Stimulated activated naive CD8-positive, alpha-beta T cell treated with anti-CD3 and anti-CD28 coated beads, Interleukin-15, amount 100 ng/mL, for 72 hours (primary cell): ENCODE measurements around the gene CCL4.
A peak's percentile ranks its signal among the peaks of the same experiment; 100 is the strongest.
"Not testable (repeated sequence)": the region's sequence is repeated elsewhere in the genome, so short reads cannot be mapped to it uniquely, and the experiment has no call there.

Experiments used
- ATAC-seq: fragments of 150-1000 bp; cut with Tn5 transposase; 2 replicates; pipeline ENCODE4 v1.10.0; 2021; ENCODE audit warnings: mild to moderate bottlenecking, moderate library complexity
- DNase-seq, 2 donors: peaks; one replicate each; pipeline ENCODE4 v3.0.0; 2021 to 2022
- H3K27ac Mint-ChIP-seq, 2 donors: one replicate each; pipeline ENCODE4 v1.8.0; 2022; ENCODE audit warnings: mild to moderate bottlenecking in 2 of 2, mixed read lengths in 2 of 2, moderate library complexity in 2 of 2
- H3K27me3 Mint-ChIP-seq: one replicate; pipeline ENCODE4 v1.8.0; 2022; ENCODE audit warnings: mixed read lengths
- H3K4me1 Mint-ChIP-seq: one replicate; pipeline ENCODE4 v1.8.0; 2022; ENCODE audit warnings: mild to moderate bottlenecking, mixed read lengths
- H3K4me3 Mint-ChIP-seq, 2 donors: one replicate each; pipeline ENCODE4 v1.8.0; 2022; ENCODE audit warnings: mild to moderate bottlenecking in 2 of 2, mixed read lengths in 2 of 2, moderate library complexity in 1 of 2
- H3K9me3 Mint-ChIP-seq, 2 donors: one replicate each; pipeline ENCODE4 v1.8.0; 2022; ENCODE audit warnings: mixed read lengths in 2 of 2

CCL4 gene

GRCh38 chr17:36081681-36082471, 21.8 kb upstream of the CCL4 start:
- DNase-seq, result peak in 1 of 2 donors; percentile 32
- Mint-ChIP-seq H3K27me3 (peaks cover 14% of the 10 kb centered on the region), H3K4me3 (peak overlapping the region; percentile 61 to 85), H3K27ac (peak overlapping the region; percentile 89 to 96), H3K4me1 (peaks cover 51% of the 10 kb centered on the region)
- ATAC-seq, result peak; percentile 37
- not testable (repeated sequence) for H3K9me3 Mint-ChIP-seq

GRCh38 chr17:36082482-36083120, 21.0 kb upstream of the CCL4 start:
- peak overlapping the region; percentile 89 to 96 for H3K27ac Mint-ChIP-seq
- H3K27me3 Mint-ChIP-seq, H3K9me3 Mint-ChIP-seq: not testable (repeated sequence)
- H3K4me1 Mint-ChIP-seq, result peaks cover 51% of the 10 kb centered on the region
- DNase-seq (peak; percentile 59 to 82), ATAC-seq (peak; percentile 96)
- H3K4me3 Mint-ChIP-seq, result peak overlapping the region; percentile 61 to 85

- H3K4me3 Mint-ChIP-seq, H3K9me3 Mint-ChIP-seq, DNase-seq, ATAC-seq, H3K27me3 Mint-ChIP-seq: not testable (repeated sequence)
- peaks cover 60% of the 10 kb centered on the region for H3K4me1 Mint-ChIP-seq
- H3K27ac Mint-ChIP-seq, result peak overlapping the region in 1 of 2 donors; percentile 55
These were observed 19.9 kb upstream of the CCL4 start for GRCh38 chr17:36083691-36084090.

GRCh38 chr17:36085765-36086164, 17.9 kb upstream of the CCL4 start:
- H3K27ac Mint-ChIP-seq, result peak overlapping the region in 1 of 2 donors; percentile 39
- H3K9me3 Mint-ChIP-seq, result no peaks in the 10 kb centered on the region
- no peaks in the 10 kb centered on the region for H3K27me3 Mint-ChIP-seq
- no peak for DNase-seq
- peaks cover 80% of the 10 kb centered on the region for H3K4me1 Mint-ChIP-seq
- H3K4me3 Mint-ChIP-seq, result no peak overlapping the region
- ATAC-seq, result no peak

- no peaks in the 10 kb centered on the region for H3K9me3 Mint-ChIP-seq
- no peak for ATAC-seq
- no peaks in the 10 kb centered on the region for H3K27me3 Mint-ChIP-seq
- no peak overlapping the region for H3K27ac Mint-ChIP-seq
- peaks cover 80% of the 10 kb centered on the region for H3K4me1 Mint-ChIP-seq
- DNase-seq, result no peak
- no peak overlapping the region for H3K4me3 Mint-ChIP-seq
These were observed 16.8 kb upstream of the CCL4 start for GRCh38 chr17:36086791-36087190.

- H3K27me3 Mint-ChIP-seq, DNase-seq, H3K27ac Mint-ChIP-seq, H3K9me3 Mint-ChIP-seq, H3K4me3 Mint-ChIP-seq, ATAC-seq: not testable (repeated sequence)
- peaks cover 80% of the 10 kb centered on the region for H3K4me1 Mint-ChIP-seq
These were observed 16.2 kb upstream of the CCL4 start for GRCh38 chr17:36087471-36087870.

GRCh38 chr17:36087897-36088572, 15.6 kb upstream of the CCL4 start:
- H3K27me3 Mint-ChIP-seq, H3K27ac Mint-ChIP-seq, DNase-seq, H3K4me3 Mint-ChIP-seq, H3K9me3 Mint-ChIP-seq, ATAC-seq: not testable (repeated sequence)
- H3K4me1 Mint-ChIP-seq, result peaks cover 78% of the 10 kb centered on the region

GRCh38 chr17:36088670-36089338, 14.8 kb upstream of the CCL4 start:
- DNase-seq (no peak), ATAC-seq (no peak)
- Mint-ChIP-seq H3K4me1 (peaks cover 77% of the 10 kb centered on the region), H3K4me3 (peak overlapping the region in 1 of 2 donors; percentile 85), H3K27me3 (peaks cover under 1% of the 10 kb centered on the region), H3K9me3 (no peaks in the 10 kb centered on the region), H3K27ac (peak overlapping the region in 1 of 2 donors; percentile 56)

GRCh38 chr17:36089339-36089865, 14.2 kb upstream of the CCL4 start:
- peaks cover 77% of the 10 kb centered on the region for H3K4me1 Mint-ChIP-seq

GRCh38 chr17:36089888-36090836, 13.5 kb upstream of the CCL4 start, which contains the start of gene CCL3:
Gene CCL3, minus strand, starts transcription at chr17:36090143. Its CDS starts 85 bp downstream, at chr17:36090058.
- DNase-seq, result peak; percentile 56 to 71

More at GRCh38 chr17:36089339-36089865, 14.2 kb upstream of the CCL4 start:
- H3K27me3 Mint-ChIP-seq, result peaks cover 6% of the 10 kb centered on the region
- DNase-seq (no peak), ATAC-seq (no peak)
- peak overlapping the region in 1 of 2 donors; percentile 97 for H3K27ac Mint-ChIP-seq
- H3K9me3 Mint-ChIP-seq, result no peaks in the 10 kb centered on the region
- peak overlapping the region; percentile 32 to 85 for H3K4me3 Mint-ChIP-seq

GRCh38 chr17:36092230-36092629, 11.4 kb upstream of the CCL4 start:
- peak overlapping the region in 1 of 2 donors; percentile 16 for H3K4me3 Mint-ChIP-seq
- peaks cover 16% of the 10 kb centered on the region for H3K27me3 Mint-ChIP-seq
- no peaks in the 10 kb centered on the region for H3K9me3 Mint-ChIP-seq
- peak; percentile 57 for ATAC-seq
- DNase-seq, result peak; percentile 27 to 62
- H3K27ac Mint-ChIP-seq, result no peak overlapping the region
- H3K4me1 Mint-ChIP-seq, result peaks cover 76% of the 10 kb centered on the region

More at GRCh38 chr17:36089888-36090836, 13.5 kb upstream of the CCL4 start, which contains the start of gene CCL3:
- H3K9me3 Mint-ChIP-seq, result no peaks in the 10 kb centered on the region
- ATAC-seq, result peak; percentile 91
- H3K27me3 Mint-ChIP-seq, result peaks cover 14% of the 10 kb centered on the region
- H3K4me1 Mint-ChIP-seq, result peaks cover 77% of the 10 kb centered on the region
- H3K27ac Mint-ChIP-seq, result peak within 1 kb of the TSS; percentile 82 to 97
- peak within 1 kb of the TSS; percentile 47 to 85 for H3K4me3 Mint-ChIP-seq

GRCh38 chr17:36092715-36093114, 10.9 kb upstream of the CCL4 start:
- ATAC-seq, H3K4me3 Mint-ChIP-seq, H3K9me3 Mint-ChIP-seq, H3K27ac Mint-ChIP-seq, DNase-seq: not testable (repeated sequence)
- peaks cover 76% of the 10 kb centered on the region for H3K4me1 Mint-ChIP-seq
- H3K27me3 Mint-ChIP-seq, result peaks cover 16% of the 10 kb centered on the region

- no peak for ATAC-seq
- Mint-ChIP-seq H3K27me3 (peaks cover 19% of the 10 kb centered on the region), H3K27ac (no peak overlapping the region), H3K4me3 (no peak overlapping the region), H3K4me1 (peaks cover 68% of the 10 kb centered on the region), H3K9me3 (no peaks in the 10 kb centered on the region)
- DNase-seq, result no peak
These were observed 9.4 kb upstream of the CCL4 start for GRCh38 chr17:36094232-36094631.

GRCh38 chr17:36094746-36095145, 8.9 kb upstream of the CCL4 start:
- Mint-ChIP-seq H3K4me1 (peaks cover 68% of the 10 kb centered on the region), H3K27ac (no peak overlapping the region), H3K27me3 (peaks cover 24% of the 10 kb centered on the region), H3K4me3 (no peak overlapping the region), H3K9me3 (no peaks in the 10 kb centered on the region)
- ATAC-seq (no peak), DNase-seq (peak; percentile 11 to 24)
